HepG2 (cell line): ENCODE results near the gene SPAG4.

Experiments
- ELF1 ChIP-seq: sonication (generic); formaldehyde crosslinking; IDR thresholded peaks from 2 replicates; pipeline ENCODE4 v1.4.0; 2020; ENCODE audit warnings: missing genetic modification reagents
- POLR2A ChIP-seq, 2 experiments: IDR thresholded peaks; 2 replicates each; pipeline ENCODE4 v1.6.1; 2011; ENCODE audit warnings: low read depth in 2 of 2, low read length in 2 of 2, mild to moderate bottlenecking in 1 of 2, moderate library complexity in 1 of 2; ENCODE audit not compliant: insufficient read depth in 1 of 2
- TRIM24 ChIP-seq: sonication (generic); formaldehyde crosslinking; IDR thresholded peaks from 2 replicates; pipeline ENCODE4 v1.8.0; 2022; ENCODE audit warnings: mild to moderate bottlenecking, missing genetic modification reagents
- ZNF639 ChIP-seq: conservative IDR thresholded peaks from 2 replicates; pipeline ENCODE4 v1.6.1; 2018; ENCODE audit warnings: missing genetic modification reagents
- ZNF672 ChIP-seq: sonication (generic); formaldehyde crosslinking; IDR thresholded peaks from 2 replicates; pipeline ENCODE4 v1.8.1; 2022; ENCODE audit warnings: missing genetic modification reagents
- TF ChIP-seq, protein P1 (sequence below): sonication (generic); formaldehyde crosslinking; IDR thresholded peaks from 2 replicates; pipeline ENCODE4 v1.5.0; 2020; ENCODE audit warnings: mild to moderate bottlenecking, missing genetic modification reagents, moderate library complexity
- TF ChIP-seq, protein P2 (sequence below): sonication (generic); formaldehyde crosslinking; conservative IDR thresholded peaks from 2 replicates; pipeline ENCODE4 v1.4.0; 2020; ENCODE audit warnings: missing genetic modification reagents

GRCh38 chr20:35602851-35603495 lies 12.7 kb upstream of the SPAG4 start:
- TF ChIP-seq ELF1 (no peak), ZNF639 (CRISPR knock-in tag) (no peak), POLR2A (IDR thresholded peaks at IDR 0.05; ENCODE audit: insufficient read depth in 1 of 2, low read depth in 2 of 2, low read length in 2 of 2) (no peak), ZNF672 (CRISPR knock-in tag) (no peak), TRIM24 (CRISPR knock-in tag) (no peak)
- TF ChIP-seq, protein P1, sequence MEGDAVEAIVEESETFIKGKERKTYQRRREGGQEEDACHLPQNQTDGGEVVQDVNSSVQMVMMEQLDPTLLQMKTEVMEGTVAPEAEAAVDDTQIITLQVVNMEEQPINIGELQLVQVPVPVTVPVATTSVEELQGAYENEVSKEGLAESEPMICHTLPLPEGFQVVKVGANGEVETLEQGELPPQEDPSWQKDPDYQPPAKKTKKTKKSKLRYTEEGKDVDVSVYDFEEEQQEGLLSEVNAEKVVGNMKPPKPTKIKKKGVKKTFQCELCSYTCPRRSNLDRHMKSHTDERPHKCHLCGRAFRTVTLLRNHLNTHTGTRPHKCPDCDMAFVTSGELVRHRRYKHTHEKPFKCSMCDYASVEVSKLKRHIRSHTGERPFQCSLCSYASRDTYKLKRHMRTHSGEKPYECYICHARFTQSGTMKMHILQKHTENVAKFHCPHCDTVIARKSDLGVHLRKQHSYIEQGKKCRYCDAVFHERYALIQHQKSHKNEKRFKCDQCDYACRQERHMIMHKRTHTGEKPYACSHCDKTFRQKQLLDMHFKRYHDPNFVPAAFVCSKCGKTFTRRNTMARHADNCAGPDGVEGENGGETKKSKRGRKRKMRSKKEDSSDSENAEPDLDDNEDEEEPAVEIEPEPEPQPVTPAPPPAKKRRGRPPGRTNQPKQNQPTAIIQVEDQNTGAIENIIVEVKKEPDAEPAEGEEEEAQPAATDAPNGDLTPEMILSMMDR, result no peak
- TF ChIP-seq, protein P2, sequence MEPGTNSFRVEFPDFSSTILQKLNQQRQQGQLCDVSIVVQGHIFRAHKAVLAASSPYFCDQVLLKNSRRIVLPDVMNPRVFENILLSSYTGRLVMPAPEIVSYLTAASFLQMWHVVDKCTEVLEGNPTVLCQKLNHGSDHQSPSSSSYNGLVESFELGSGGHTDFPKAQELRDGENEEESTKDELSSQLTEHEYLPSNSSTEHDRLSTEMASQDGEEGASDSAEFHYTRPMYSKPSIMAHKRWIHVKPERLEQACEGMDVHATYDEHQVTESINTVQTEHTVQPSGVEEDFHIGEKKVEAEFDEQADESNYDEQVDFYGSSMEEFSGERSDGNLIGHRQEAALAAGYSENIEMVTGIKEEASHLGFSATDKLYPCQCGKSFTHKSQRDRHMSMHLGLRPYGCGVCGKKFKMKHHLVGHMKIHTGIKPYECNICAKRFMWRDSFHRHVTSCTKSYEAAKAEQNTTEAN (CRISPR knock-in tag), result no peak
